Measurements from ENCODE around the gene CAGE1.

Gene CAGE1

GRCh38 chr6:7389451-7390225 is at the start of gene CAGE1, which contains the start of gene RIOK1:
Gene CAGE1 (minus strand): TSS chr6:7389742. CDS start chr6:7387173, 2,569 bp downstream.
Gene RIOK1 (plus strand): TSS chr6:7389808. CDS start chr6:7390003, 195 bp downstream.
- DNase-seq (ENCODE audit: extremely low read depth in 1 of 2, low read depth in 1 of 2) = peak; percentile 83 to 93

- no peak for DNase-seq (ENCODE audit: extremely low read depth in 1 of 2, low read depth in 1 of 2)
Measured at GRCh38 chr6:7439228-7439627, 49.7 kb upstream of the CAGE1 start.

GRCh38 chr6:7438011-7438410 is 48.5 kb upstream of the CAGE1 start:
- DNase-seq (ENCODE audit: extremely low read depth in 1 of 2, low read depth in 1 of 2) = no peak

- no peak for DNase-seq (ENCODE audit: extremely low read depth in 1 of 2, low read depth in 1 of 2)
Measured at GRCh38 chr6:7434672-7435071, 45.1 kb upstream of the CAGE1 start.

- DNase-seq (ENCODE audit: extremely low read depth in 1 of 2, low read depth in 1 of 2) = no peak
Measured at GRCh38 chr6:7433121-7433617, 43.6 kb upstream of the CAGE1 start.

- no peak for DNase-seq (ENCODE audit: extremely low read depth in 1 of 2, low read depth in 1 of 2)
Measured at GRCh38 chr6:7432391-7433120, 43.0 kb upstream of the CAGE1 start.

GRCh38 chr6:7431674-7432390 is 42.3 kb upstream of the CAGE1 start:
- no peak for DNase-seq (ENCODE audit: extremely low read depth in 1 of 2, low read depth in 1 of 2)

GRCh38 chr6:7431313-7431673 is 41.8 kb upstream of the CAGE1 start:
- no peak for DNase-seq (ENCODE audit: extremely low read depth in 1 of 2, low read depth in 1 of 2)

GRCh38 chr6:7426447-7427169 is 37.1 kb upstream of the CAGE1 start:
- no peak for DNase-seq (ENCODE audit: extremely low read depth in 1 of 2, low read depth in 1 of 2)

- DNase-seq (ENCODE audit: extremely low read depth in 1 of 2, low read depth in 1 of 2) = no peak
Measured at GRCh38 chr6:7425808-7426190, 36.3 kb upstream of the CAGE1 start.

- no peak for DNase-seq (ENCODE audit: extremely low read depth in 1 of 2, low read depth in 1 of 2)
Measured at GRCh38 chr6:7424967-7425807, 35.6 kb upstream of the CAGE1 start.

- no peak for DNase-seq (ENCODE audit: extremely low read depth in 1 of 2, low read depth in 1 of 2)
Measured at GRCh38 chr6:7424058-7424457, 34.5 kb upstream of the CAGE1 start.

GRCh38 chr6:7421066-7421465 is 31.5 kb upstream of the CAGE1 start:
- no peak for DNase-seq (ENCODE audit: extremely low read depth in 1 of 2, low read depth in 1 of 2)

- no peak for DNase-seq (ENCODE audit: extremely low read depth in 1 of 2, low read depth in 1 of 2)
Measured at GRCh38 chr6:7419065-7419464, 29.5 kb upstream of the CAGE1 start.

- no peak for DNase-seq (ENCODE audit: extremely low read depth in 1 of 2, low read depth in 1 of 2)
Measured at GRCh38 chr6:7418238-7418905, 28.8 kb upstream of the CAGE1 start.

GRCh38 chr6:7417684-7418083 is 28.1 kb upstream of the CAGE1 start:
- DNase-seq (ENCODE audit: extremely low read depth in 1 of 2, low read depth in 1 of 2) = no peak

GRCh38 chr6:7414811-7415210 is 25.3 kb upstream of the CAGE1 start:
- no peak for DNase-seq (ENCODE audit: extremely low read depth in 1 of 2, low read depth in 1 of 2)

- no peak for DNase-seq (ENCODE audit: extremely low read depth in 1 of 2, low read depth in 1 of 2)
Measured at GRCh38 chr6:7413151-7413823, 23.7 kb upstream of the CAGE1 start.

- no peak for DNase-seq (ENCODE audit: extremely low read depth in 1 of 2, low read depth in 1 of 2)
Measured at GRCh38 chr6:7411328-7411727, 21.8 kb upstream of the CAGE1 start.

Measured in activated CD8-positive, alpha-beta memory T cell treated with anti-CD3 and anti-CD28 coated beads for 1 hour (primary cell).